HG03457 (cell line): ENCODE results near the gene ACSS2.

Source experiments
- ATAC-seq: cut with Tn5 transposase; IDR thresholded peaks from one replicate; pipeline ENCODE4 v1.9.1; 2021; ENCODE audit warnings: moderate number of reproducible peaks; ENCODE audit not compliant: unreplicated experiment

Gene ACSS2

GRCh38 chr20:34945315-34946077, 69.1 kb downstream of the ACSS2 start:
- ATAC-seq = no peak

- ATAC-seq = no peak
Measured at GRCh38 chr20:34946661-34947060, 70.2 kb downstream of the ACSS2 start.

GRCh38 chr20:34947336-34947735, 70.9 kb downstream of the ACSS2 start:
- no peak for ATAC-seq

- no peak for ATAC-seq
Measured at GRCh38 chr20:34948030-34948429, 71.6 kb downstream of the ACSS2 start.

GRCh38 chr20:34949120-34949519, 72.7 kb downstream of the ACSS2 start:
- no peak for ATAC-seq

- no peak for ATAC-seq
Measured at GRCh38 chr20:34951252-34951651, 74.8 kb downstream of the ACSS2 start.

- ATAC-seq = no peak
Measured at GRCh38 chr20:34951652-34952051, 75.2 kb downstream of the ACSS2 start.

- ATAC-seq = no peak
Measured at GRCh38 chr20:34952671-34953070, 76.3 kb downstream of the ACSS2 start.

GRCh38 chr20:34953960-34954359, 77.5 kb downstream of the ACSS2 start:
- ATAC-seq = no peak

- ATAC-seq = peak; percentile 7
Measured at GRCh38 chr20:34954904-34955230, 78.5 kb downstream of the ACSS2 start.

- ATAC-seq = peak; percentile 67
Measured at GRCh38 chr20:34955231-34956040, 79.0 kb downstream of the ACSS2 start, which contains the start of the genes GSS and MYH7B. GSS (minus strand) TSS chr20:34955806; CDS start chr20:34951852, 3,954 bp downstream. MYH7B (plus strand) TSS chr20:34955868; CDS start chr20:34978006, 22,138 bp downstream.

- ATAC-seq = no peak
Measured at GRCh38 chr20:34956041-34956458, 79.6 kb downstream of the ACSS2 start.

- ATAC-seq = no peak
Measured at GRCh38 chr20:34956751-34957472, 80.5 kb downstream of the ACSS2 start.

- ATAC-seq = no peak
Measured at GRCh38 chr20:34964486-34964885, 88.1 kb downstream of the ACSS2 start.

GRCh38 chr20:34965051-34965450, 88.6 kb downstream of the ACSS2 start:
- no peak for ATAC-seq

- no peak for ATAC-seq
Measured at GRCh38 chr20:34967421-34967820, 91.0 kb downstream of the ACSS2 start.

- no peak for ATAC-seq
Measured at GRCh38 chr20:34968042-34968775, 91.8 kb downstream of the ACSS2 start.

- ATAC-seq = no peak
Measured at GRCh38 chr20:34970193-34970840, 93.9 kb downstream of the ACSS2 start.

- no peak for ATAC-seq
Measured at GRCh38 chr20:34970846-34971560, 94.6 kb downstream of the ACSS2 start.
